Measurements from ENCODE around the gene BTC. TPM values are rescaled to one million over a fixed set of nuclear protein-coding genes. Genes with fewer than 3 reads are reported as not detected.
"Not testable (repeated sequence)": the region's sequence is repeated elsewhere in the genome, so short reads cannot be mapped to it uniquely, and the experiment has no call there.

BTC gene, protein sequence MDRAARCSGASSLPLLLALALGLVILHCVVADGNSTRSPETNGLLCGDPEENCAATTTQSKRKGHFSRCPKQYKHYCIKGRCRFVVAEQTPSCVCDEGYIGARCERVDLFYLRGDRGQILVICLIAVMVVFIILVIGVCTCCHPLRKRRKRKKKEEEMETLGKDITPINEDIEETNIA
- 1.3 TPM for total RNA-seq
- long read RNA-seq, partial matches to known transcripts = 0 of 1 reads
- long read RNA-seq, other reads (novel, unspliced or antisense) = 1 of 1 reads

DNA sequence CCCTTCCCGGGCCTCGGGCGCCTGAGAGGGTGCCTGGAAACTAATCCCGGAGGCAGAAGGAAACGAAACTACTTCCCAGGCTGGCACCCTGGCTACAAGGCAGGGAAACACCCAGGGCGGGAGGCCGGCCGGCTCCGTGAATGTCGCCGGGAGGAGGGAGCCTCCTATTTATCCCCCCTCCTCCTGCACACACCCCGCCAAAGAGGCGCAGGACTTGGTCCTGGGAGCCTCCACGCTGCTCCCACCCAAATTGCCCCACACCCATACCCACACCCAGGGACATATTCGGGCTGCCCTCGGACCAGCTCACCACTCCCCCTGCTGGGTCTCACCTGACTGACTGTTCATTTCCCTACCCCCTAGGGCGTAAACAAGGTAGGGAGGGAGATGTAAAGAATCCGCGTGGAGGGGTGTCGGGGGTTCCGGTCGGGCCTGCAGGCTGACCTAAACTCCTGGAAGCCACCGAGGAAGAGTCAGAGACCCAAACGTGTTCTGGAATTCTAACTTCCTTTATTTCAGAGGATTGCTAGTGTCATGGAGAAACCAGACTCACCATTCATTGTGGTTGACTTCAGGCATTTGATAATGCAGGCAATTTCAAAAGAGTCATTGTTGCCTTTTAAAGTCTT, at the start of gene BTC:
TSS of gene BTC (minus strand) at position 142 of the 629 bp plus-strand sequence. CDS start 198 bp downstream, outside the sequence.
- no peak for DNase-seq (ENCODE audit: low spot score)

DNA sequence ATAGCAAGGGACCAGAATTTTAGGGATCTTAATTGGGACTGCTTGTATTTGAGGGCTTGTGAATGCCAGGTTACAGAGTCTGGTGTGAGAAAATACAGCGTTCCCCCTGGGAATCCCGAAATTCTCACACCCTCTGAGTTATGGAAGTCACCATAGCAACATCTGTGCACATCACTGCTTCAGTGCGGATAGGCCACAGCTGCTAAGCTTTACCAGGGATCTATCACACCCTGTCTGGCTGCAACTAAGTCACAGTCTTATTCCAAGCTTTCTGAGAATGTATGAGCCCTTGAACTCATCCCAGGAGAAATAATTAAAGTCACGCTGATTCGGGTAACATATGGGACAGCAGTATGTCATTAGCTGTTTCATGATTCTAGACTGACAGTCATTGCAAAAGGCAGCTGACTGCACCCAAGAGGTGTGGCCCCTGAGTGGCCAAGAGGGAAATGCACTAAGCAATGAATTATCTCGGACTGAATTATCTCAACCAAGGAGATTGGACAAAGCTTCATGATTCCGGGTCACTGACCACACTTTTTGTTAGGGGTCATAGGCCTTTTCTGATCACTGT, 46.7 kb upstream of the BTC start:
- no peak for DNase-seq (ENCODE audit: low spot score)

DNA sequence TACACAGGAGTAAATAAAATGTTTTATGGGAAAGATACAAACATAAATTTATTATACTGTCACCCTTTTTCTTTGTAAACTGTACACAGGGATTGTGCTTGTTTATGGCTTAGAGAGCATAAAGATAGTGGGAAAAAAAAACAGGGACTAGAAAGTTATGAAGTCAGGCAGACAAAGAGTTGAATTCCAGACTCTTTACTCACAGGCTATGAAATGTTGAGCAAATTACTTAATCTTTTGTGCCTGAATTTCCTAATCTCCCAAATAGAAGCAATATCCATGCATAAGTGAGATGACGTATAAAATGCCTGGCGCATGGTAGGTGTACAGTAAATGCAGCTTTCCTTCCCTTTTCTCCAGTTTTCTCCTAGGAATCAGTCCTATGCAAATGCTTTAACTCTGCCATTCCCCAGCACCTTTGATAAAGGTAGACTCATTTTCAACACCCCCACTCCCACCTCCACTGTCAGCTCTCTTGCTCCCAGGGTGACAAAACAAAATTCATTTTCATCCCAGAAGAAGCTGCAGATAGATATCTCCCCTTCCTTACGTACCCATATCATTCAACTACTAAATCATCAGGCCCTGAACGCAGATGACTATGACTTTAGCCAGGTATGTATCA, 44.5 kb upstream of the BTC start:
- DNase-seq (ENCODE audit: low spot score) = no peak

DNA sequence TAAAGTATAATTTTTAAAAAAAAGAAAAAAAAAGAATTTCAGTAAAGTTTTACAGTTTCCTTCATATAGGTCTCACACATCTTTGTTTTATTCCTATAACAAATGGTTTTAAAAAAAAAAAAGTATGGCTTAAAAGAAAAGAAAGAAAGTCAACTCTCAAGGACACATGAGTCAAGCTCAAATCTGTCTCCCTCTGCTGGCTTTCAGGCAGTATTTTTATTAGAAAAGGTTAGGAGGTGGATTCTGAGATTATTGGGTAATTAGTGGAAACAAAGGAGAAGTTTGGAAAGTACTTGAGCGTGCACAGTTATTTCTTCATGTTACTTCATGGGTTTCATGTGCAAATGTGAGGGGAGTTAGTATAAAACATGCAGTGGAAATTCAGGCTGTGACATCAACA, 36.6 kb upstream of the BTC start:
- no peak for DNase-seq (ENCODE audit: low spot score)

DNA sequence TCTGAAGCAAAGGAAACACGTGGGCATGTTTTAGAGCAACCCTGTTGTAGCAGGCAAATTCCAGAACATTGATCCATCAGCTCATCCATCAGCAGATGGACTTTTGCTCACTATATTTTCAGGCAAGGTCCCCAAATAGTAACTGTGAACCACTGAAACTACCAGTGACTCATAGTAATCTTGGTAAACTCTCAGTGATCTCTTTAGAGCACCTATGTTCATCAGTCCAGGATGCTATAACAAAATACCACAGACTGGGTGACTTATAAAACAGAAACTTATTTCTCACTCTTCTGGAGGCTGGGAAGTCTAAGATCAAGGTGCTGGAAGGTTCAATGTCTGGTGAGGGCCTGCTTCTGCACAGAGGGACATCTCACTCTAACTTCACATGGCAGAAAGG, 28.9 kb upstream of the BTC start:
- no peak for DNase-seq (ENCODE audit: low spot score)

DNA sequence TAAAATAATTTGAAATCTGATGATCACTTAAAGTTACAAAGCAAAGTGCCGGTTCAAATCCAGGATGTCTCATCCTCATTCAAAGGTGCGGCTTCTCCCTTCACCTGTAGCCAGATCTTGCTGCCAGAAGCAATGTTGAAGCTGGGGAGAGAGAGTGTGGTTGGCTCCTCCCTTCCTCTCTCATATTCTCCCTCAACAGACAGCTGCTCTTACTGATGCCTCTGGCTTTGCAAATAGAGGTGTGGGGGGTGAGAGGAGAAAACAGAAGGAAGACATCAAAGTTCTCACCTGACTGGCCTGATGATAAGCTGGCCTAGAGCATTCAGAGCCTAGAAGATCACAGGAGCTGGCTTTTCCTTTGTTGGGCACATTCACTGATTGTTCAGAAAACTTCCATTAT, 28.3 kb upstream of the BTC start:
- DNase-seq (ENCODE audit: low spot score) = no peak

DNA sequence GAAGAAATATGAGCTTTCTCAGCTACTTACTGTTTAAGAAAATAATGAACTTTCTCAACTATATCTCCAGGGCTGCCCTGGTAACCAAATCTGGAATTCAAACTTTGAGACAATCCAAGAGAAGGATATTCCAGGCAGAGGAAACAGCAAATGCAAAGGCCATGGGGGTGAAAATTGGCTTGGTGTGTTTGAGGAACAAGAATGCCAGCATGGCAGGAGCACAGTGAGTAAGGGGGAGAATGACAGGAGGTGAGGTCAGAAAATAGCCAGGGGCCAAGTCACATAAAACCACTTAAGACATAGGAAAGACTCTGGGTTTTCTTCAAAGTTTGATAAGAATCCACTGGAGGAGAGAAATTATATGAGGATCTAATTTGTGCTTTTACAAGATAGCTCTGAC, 27.2 kb upstream of the BTC start:
- no peak for DNase-seq (ENCODE audit: low spot score)

DNA sequence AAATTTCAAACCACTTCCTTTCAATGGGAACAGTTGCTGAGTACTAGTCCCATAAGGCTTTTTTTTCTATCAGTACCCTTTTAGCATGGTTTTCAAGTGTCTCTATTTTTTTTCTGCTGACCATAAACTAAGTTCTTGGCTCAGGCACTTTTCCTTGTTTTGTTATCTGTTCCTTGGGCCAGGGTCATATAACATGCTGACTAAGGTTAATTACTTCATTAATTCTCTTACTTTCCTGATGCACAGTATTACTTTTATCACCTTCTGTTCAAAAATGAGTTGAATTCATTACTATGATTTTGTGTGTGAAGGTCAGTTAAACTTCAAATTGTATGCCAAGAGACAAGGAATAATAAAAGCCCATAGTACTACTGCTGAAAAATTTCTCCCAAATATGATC, 19.7 kb upstream of the BTC start:
- DNase-seq (ENCODE audit: low spot score) = no peak

DNA sequence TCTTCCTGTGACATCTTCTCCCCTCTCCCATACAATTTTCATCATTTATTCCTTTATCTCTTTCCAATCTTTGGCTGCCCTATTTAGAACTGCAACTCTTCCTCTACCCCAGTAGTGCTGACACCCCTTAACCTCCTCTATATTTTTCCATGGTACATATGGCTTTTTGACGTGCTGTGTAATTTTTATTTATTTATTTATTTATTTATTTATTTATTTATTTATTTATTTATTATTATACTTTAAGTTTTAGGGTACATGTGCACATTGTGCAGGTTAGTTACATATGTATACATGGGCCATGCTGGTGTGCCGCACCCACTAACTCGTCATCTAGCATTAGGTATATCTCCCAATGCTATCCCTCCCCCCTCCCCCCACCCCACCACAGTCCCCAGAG, 17.7 kb upstream of the BTC start:
- not testable (repeated sequence) for DNase-seq (ENCODE audit: low spot score)

DNA sequence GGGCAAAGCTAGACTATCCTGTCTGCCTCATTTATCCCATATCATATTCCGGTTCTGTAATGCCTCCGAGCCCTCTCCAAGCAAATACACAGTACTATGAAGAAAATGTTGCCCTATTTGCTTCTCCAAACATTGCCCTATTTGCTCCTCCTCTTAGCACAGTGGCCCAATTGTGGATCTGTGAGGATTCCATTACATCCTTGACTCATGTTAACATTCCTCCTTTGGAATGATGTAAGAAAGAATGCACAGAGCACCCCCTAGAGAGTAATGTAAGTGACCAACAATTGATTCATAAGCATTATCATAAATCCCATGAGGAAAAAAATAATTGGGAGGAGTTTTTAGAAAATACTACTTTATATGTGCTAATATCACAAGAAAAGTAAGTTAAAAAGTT, 11.3 kb upstream of the BTC start:
- DNase-seq (ENCODE audit: low spot score) = no peak

DNA sequence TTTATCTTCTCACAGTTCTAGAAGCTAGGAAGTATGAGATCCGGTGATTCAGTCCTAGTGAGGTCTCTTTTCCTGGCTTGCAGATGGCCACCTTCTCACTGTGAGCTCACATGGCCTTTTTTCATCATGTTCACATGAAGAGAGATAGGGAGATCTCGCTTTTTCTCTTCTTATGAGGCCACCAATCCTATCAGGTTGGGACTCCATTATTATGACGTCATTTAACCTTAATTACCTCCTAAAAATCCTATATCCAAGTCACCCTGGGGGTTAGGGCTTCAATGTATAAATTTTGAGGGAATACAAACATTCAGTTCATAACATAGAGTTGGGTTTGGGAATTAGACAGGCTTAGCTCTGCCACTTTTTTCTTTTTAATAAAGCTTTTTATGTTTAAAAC, 6.0 kb upstream of the BTC start:
- no peak for DNase-seq (ENCODE audit: low spot score)

DNA sequence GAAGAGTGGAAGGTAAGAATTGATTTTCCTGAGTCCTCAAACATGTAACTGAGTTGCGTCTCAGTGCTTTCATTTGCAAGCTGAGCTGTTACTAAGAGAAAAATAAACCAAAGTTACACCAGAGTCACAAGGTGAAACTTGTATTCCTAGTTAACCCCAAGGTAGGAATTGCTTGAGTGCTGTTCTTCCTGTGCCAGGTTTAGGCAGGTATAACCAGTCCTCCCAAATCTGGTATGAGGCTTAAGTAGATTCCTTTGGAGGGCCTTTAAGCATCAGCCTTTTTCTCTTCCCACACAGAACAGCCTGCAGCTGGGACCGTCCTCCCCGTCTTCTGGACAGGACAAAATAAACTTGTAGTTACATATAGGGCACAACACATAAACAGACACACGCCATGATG, 2.3 kb upstream of the BTC start:
- no peak for DNase-seq (ENCODE audit: low spot score)

DNA sequence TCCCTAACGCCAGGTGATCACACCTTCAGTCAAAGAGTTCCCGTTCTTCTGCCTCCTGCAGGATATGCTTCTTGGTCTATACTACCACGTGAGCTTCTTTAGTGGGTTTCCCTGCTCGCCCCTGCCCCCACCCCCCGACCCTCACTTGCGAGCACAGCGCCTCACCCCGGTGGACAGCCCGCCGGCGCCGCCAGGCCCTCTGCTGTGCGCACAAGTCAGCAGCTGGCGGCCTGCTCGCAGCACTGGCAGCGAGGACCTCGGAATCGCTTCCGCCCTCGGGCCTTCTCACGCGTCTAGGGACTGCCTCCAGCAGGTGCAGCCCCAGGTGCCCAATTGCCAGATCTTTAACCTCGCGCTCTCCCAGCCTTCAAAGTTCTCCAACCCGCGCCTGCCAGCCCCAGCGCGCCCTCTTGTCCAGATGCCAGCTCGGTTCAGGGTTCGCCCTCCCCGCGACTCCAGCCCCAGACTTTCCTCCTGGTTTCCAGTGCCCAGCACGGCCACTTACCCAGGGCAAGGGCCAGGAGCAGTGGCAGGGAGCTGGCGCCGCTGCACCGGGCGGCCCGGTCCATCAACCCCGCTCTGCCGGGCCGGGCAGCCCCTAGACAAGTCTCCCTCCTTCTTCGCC, 454 bp downstream of the BTC start:
- peak; percentile 89 for DNase-seq (ENCODE audit: low spot score)

DNA sequence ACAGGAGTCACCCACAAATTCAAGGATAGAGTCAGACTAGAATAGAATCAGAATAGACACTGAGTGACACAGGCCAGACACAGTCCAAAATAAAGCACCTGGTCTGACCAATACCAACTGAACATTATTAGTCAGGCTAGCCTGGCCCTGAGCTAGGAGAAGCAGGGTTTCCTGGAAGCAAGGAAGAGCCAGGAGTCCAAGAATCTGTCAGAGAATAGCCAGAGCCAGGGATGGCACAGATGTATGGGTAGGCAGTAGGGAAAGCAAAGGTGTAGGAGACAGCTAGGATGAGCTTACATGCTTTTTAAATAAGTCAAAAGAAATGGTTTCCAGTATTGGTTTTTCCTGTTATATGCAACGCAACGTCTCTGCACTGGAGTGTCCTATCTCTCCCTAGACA, 3.7 kb downstream of the BTC start:
- no peak for DNase-seq (ENCODE audit: low spot score)

DNA sequence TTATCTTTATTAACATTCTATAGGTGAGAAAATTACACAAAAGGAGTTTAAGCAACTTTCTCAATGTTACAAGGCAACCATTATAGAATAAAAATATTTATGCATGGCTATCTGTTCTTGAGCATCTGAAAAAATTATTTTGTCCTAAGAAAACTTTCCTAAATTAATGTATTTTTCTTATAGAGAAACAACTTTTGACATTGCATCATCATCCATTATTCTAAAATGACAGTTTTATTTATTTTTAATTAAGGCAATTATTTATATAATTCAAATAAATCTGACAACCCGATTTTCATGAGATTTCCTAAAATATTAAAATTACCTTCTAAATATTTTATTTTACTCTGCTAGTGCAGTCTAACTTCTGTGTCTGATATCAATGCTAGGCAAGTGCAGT, 4.8 kb downstream of the BTC start:
- DNase-seq (ENCODE audit: low spot score) = no peak

DNA sequence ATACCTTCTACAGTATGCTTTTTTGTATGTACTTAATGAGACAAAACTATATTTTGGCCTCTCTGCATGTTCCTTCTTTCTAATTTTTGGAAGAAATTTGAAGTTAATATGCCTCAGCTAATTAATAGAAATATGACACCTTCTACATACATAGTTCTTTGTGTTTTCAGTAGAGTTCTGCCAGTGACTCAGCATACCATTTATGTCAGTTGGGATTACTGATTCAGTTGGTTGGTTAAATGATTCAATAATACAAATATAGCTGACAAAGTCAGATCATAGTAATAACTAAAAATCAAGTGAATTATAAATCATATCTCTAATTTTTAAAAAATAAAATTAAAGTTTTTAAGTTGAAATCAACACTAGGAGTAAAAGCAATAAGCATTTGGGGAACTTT, 16.8 kb downstream of the BTC start:
- DNase-seq (ENCODE audit: low spot score) = no peak

DNA sequence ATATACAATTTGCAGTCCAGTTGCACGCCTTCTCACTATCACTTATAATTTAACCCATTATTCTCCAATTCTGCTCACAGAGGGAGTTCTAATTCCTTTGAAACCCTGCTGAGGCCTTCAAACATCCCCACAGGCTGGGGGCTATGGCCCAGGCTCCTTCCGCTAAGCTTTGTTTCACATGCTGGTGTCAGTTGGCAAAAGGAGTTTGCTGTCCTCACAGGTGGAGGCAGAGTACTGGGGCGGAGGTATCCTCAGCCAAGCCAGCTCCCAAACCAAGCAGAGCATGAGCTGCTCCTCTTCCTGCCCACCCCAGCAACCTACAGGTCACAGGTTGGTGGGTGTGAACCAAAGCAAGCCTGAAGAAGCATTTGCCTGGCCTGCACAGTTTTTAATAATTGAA, 21.5 kb downstream of the BTC start:
- no peak for DNase-seq (ENCODE audit: low spot score)

DNA sequence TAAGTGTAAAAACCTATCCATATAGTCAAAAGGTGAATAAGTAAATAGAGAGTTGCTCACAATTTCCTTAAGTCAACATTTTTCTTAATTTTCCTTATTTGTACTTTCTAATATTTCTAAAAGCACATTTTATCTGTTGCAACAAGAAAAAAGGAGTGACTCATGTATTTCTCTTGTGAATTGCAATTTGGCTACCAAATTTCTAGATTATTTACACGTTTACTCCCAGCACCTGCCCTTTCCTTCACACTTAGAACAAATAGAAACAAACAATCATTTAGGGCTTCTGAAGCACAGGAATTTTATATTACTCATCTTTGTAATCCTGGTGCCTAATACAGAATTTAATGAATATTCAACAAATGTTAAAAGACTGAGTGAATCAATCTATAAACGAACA, 22.2 kb downstream of the BTC start:
- no peak for DNase-seq (ENCODE audit: low spot score)

DNA sequence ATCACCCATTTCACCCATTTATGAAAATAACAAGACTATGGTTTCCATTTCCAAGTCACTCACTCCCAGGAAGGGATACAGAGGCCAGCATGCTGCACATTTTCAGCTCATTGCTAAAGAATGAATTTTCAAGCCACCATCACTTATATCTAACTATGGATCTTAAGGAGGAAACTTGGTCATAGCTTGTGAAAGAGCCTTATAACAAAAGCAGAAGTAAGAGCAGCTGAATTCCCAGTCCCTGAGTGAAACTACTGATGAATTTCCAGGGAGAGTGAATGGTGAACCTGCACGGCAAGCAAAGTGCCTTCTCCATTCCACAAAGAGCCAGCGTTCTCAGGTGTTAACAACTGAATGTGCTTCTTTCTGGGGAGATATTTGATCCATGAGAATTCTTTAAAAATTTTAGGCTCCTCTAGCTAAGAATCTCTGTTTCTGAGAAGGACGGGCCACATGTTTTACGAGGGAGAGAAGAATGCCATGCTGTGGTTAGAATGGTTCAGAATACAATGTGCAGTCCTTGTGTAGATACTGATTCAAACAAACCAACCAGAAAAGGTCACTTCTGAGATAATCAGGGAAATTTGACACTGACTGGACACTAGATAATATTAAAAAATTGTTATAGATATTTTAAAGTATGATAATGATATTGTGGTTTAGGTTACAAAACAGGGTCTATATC, 24.0 kb downstream of the BTC start:
- DNase-seq (ENCODE audit: low spot score) = no peak

DNA sequence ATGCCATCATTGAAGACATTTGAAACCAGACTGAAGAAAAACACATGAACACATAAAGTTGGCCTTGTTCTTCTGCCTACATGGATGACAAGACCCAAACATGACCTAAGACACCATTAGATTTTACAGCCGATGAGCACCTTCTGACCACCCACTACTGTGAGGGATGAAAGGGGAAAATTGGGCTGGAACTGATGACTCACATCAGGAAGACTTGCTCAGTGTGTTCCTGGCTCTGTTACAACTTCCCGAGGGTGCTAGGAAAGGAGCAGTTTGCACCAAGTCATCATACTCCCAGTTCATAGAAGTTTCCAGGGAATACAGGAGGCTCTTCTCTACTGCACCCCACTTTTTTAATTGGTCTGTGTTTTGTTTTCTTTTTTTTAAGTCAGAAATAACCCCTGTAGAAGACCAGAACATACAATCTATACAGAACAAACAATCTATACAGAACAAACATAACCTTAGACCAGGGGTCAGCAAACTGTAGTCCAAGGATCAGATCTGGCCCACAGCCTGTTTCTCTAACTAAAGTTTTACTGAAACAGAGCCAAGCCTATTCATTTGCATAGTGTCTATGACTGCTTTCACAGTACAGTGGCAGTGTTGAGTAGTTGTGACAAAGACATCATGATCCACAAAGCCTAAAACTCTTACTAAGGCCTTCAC, 25.3 kb downstream of the BTC start:
- no peak for DNase-seq (ENCODE audit: low spot score)

DNA sequence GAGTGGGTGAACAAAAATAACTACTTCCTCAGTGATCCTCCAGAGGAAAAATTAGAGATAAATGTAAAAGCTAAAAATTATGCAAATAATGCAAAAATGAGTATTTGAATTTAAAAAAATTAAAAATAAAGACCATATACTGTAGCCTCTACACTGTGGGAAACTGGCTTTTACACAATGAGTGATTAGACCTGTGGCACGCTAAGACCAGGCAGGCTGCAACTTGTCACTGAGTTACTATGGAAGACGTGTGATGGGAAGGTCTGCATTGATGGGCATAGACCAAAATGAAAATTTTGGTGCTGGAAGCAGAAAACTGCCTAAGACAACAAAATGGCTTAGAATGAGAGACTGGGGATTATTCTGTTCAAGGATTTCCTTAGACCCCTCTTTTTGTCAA, 30.2 kb downstream of the BTC start:
- DNase-seq (ENCODE audit: low spot score) = no peak
